NK-92 treated with Interleukin-12 subunit alpha and Interleukin-12 subunit beta, amount 100 ng/mL, for 24 hours (cell line): ENCODE results near the gene PRR4.

Source experiments
- DNase-seq: peaks from one replicate; lab custom pipeline; 2025; lab: John Stamatoyannopoulos, UW

Gene PRR4

DNA sequence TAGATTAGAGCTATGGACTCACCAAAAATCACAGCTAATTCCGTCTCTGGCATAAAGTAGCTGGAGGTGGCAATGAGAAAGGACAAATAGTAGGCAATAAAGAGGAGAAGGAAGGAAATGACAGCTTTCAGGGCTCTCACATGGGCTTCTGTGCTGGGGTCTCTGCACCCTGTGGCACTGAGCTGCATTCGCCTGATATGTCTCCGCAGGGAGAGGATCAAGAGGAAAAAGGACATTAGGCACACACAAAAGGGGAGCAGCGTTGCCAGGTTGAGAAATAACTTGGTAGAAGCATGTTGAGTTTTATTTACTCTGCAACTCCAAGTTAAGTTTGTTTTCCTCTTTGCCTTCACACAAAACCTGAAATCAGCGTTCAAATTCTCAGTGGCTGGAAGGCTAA lies 47.5 kb downstream of the PRR4 start:
- DNase-seq: no peak
